KG1 (cell line): ENCODE results near the gene APBB3.

Source experiments
- DNase-seq: peaks from one replicate; lab custom pipeline; 2025; lab: John Stamatoyannopoulos, UW

APBB3 gene

GRCh38 chr5:140553657-140554056, 10.7 kb downstream of the APBB3 start:
- DNase-seq, result no peak

GRCh38 chr5:140551872-140552271, 12.5 kb downstream of the APBB3 start:
- no peak for DNase-seq

GRCh38 chr5:140550147-140551079, 14.0 kb downstream of the APBB3 start:
- DNase-seq, result no peak

- no peak for DNase-seq
Observed at GRCh38 chr5:140549237-140550144, 14.9 kb downstream of the APBB3 start.

GRCh38 chr5:140548791-140549190, 15.6 kb downstream of the APBB3 start:
- DNase-seq, result no peak

- no peak for DNase-seq
Observed at GRCh38 chr5:140548300-140548688, 16.1 kb downstream of the APBB3 start.

- DNase-seq, result no peak
Observed at GRCh38 chr5:140547508-140548299, 16.7 kb downstream of the APBB3 start, which contains the start of gene EIF4EBP3. TSS of gene EIF4EBP3 (plus strand) at chr5:140547662. CDS start at chr5:140547738, 76 bp downstream.

- no peak for DNase-seq
Observed at GRCh38 chr5:140546851-140547507, 17.4 kb downstream of the APBB3 start.

- no peak for DNase-seq
Observed at GRCh38 chr5:140545606-140546005, 18.8 kb downstream of the APBB3 start.

GRCh38 chr5:140544986-140545385, 19.4 kb downstream of the APBB3 start:
- no peak for DNase-seq

GRCh38 chr5:140542972-140543371, 21.4 kb downstream of the APBB3 start:
- DNase-seq, result no peak

- DNase-seq, result no peak
Observed at GRCh38 chr5:140540227-140540626, 24.2 kb downstream of the APBB3 start.

- no peak for DNase-seq
Observed at GRCh38 chr5:140524003-140524402, 40.4 kb downstream of the APBB3 start.

- no peak for DNase-seq
Observed at GRCh38 chr5:140513124-140513523, 51.3 kb downstream of the APBB3 start.

- DNase-seq, result no peak
Observed at GRCh38 chr5:140509898-140510297, 54.5 kb downstream of the APBB3 start.
